Measurements from ENCODE around the gene FDX2. TPM values are rescaled to one million over a fixed set of nuclear protein-coding genes. Genes with fewer than 3 reads are reported as not detected.

Gene FDX2
- total RNA-seq, 2 donors from 2014 or later: 20.9 to 29.9 TPM

DNA sequence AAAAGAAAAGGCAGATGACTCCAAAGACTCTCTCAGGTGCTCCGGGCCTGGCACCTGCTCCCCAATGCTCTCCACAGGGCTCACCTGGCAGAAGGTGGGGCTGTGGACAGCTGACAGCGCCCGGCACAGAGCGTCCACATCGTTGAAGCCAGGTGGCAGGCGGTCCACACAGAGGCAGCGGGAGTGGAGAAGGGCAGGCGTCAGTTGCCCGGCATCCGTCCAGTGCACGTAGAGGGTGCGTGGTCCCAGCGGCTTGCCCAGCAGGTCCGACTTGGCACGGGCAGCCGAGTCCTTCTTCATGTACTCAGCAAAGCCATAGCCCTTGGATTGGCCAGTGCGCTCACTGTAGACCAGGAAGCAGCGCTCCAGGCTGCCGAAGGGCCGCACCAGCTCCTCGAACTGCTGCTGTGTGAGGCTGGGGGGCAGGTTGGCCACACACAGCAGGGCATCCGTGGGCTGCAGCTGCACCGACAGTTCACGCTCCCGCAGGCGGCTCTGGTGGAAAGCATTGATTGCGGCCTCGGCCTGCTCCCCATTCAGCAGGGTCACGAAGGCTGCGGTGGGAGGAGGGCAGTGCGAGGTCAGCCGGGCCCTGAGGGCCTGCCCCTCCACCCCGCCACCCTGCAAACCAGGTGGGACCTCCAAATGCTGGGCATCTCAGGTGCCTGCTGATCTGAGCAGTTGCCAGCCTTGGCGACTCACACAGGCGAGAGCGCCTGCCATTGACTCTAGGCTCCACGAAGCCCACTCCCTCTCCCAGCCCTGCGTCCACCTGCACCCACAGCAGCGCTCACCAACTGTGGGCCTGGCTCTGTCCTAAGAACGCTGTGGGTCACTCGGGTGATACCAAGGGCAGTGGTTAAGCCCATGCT is 13.0 kb upstream of the FDX2 start:
- H3K4me3 ChIP-seq: no peak overlapping the region
- H3K36me3 ChIP-seq: peaks cover 5 to 40% of the 10 kb centered on the region in 2 donors
- intact Hi-C loops (cut with DNase I): no loop called here
- TF ChIP-seq POLR2AphosphoS5 (IDR thresholded peaks at IDR 0.05) (no peak), POLR2A (IDR thresholded peaks at IDR 0.05) (no peak)
- TF ChIP-seq, protein P1, sequence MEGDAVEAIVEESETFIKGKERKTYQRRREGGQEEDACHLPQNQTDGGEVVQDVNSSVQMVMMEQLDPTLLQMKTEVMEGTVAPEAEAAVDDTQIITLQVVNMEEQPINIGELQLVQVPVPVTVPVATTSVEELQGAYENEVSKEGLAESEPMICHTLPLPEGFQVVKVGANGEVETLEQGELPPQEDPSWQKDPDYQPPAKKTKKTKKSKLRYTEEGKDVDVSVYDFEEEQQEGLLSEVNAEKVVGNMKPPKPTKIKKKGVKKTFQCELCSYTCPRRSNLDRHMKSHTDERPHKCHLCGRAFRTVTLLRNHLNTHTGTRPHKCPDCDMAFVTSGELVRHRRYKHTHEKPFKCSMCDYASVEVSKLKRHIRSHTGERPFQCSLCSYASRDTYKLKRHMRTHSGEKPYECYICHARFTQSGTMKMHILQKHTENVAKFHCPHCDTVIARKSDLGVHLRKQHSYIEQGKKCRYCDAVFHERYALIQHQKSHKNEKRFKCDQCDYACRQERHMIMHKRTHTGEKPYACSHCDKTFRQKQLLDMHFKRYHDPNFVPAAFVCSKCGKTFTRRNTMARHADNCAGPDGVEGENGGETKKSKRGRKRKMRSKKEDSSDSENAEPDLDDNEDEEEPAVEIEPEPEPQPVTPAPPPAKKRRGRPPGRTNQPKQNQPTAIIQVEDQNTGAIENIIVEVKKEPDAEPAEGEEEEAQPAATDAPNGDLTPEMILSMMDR (IDR thresholded peaks at IDR 0.05): no peak
- DNase-seq (ENCODE audit: low spot score): no peak
- H3K27ac ChIP-seq: no peak overlapping the region
- peaks cover 9% of the 10 kb centered on the region for H3K4me1 ChIP-seq (replicated peaks)
- H3K27me3 ChIP-seq (replicated peaks; ENCODE audit: insufficient read depth): no peaks in the 10 kb centered on the region
- WGBS: 96% methylated on average over 41 of the region's 41 CpGs
- H3K9me3 ChIP-seq: no peaks in the 10 kb centered on the region

DNA sequence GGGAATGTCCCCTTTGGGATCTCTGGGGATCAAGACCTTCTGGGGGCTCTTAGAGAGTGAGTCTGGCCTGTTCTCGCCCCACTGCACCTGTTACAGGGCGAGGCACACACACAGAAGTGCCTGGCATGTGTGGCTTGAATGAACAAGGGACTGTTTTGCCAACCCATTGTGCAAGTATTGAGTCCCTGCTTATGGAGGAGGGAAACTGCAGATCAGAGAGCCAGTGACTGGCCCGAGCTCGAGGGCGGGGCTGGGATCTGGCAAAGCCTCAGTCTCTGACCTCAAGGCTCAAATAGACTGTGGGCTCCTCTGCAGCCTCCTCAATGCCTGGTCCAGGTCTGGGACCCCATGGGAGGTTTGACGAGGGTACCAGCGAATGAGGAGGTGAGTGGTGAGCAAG is 12.0 kb upstream of the FDX2 start:
- Histone ChIP-seq H3K27ac (no peak overlapping the region), H3K27me3 (replicated peaks; ENCODE audit: insufficient read depth) (no peaks in the 10 kb centered on the region), H3K9me3 (no peaks in the 10 kb centered on the region), H3K4me1 (replicated peaks) (peaks cover 8% of the 10 kb centered on the region), H3K36me3 (peaks cover 5 to 49% of the 10 kb centered on the region in 2 donors), H3K4me3 (no peak overlapping the region)
- no peak for DNase-seq (ENCODE audit: low spot score)
- TF ChIP-seq POLR2A (IDR thresholded peaks at IDR 0.05) (no peak), POLR2AphosphoS5 (IDR thresholded peaks at IDR 0.05) (no peak)
- TF ChIP-seq, protein P1 (IDR thresholded peaks at IDR 0.05): no peak
- 93% methylated on average over 7 of the region's 7 CpGs for whole genome bisulfite sequencing
- intact Hi-C loops (cut with DNase I): no loop called here

DNA sequence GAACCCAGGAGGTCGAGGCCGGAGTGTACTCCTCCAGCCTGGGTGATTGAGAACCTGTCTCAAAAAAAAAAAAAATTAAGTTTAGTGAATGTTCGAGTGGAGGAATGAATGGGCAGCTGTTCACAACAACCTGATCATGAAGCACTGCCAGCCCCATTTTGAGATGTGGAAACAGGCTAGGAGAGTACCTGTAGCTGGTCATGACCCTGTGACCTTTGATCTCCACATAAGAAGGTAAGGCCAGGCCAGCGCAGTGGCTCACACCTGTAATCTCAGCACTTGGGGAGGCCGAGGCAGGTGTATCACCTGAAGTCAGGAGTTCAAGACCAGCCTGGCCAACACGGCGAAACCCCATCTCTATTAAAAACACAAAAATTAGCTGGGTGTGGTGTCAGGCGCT is 9.9 kb upstream of the FDX2 start:
- peaks cover 15 to 65% of the 10 kb centered on the region in 2 donors for H3K36me3 ChIP-seq

DNA sequence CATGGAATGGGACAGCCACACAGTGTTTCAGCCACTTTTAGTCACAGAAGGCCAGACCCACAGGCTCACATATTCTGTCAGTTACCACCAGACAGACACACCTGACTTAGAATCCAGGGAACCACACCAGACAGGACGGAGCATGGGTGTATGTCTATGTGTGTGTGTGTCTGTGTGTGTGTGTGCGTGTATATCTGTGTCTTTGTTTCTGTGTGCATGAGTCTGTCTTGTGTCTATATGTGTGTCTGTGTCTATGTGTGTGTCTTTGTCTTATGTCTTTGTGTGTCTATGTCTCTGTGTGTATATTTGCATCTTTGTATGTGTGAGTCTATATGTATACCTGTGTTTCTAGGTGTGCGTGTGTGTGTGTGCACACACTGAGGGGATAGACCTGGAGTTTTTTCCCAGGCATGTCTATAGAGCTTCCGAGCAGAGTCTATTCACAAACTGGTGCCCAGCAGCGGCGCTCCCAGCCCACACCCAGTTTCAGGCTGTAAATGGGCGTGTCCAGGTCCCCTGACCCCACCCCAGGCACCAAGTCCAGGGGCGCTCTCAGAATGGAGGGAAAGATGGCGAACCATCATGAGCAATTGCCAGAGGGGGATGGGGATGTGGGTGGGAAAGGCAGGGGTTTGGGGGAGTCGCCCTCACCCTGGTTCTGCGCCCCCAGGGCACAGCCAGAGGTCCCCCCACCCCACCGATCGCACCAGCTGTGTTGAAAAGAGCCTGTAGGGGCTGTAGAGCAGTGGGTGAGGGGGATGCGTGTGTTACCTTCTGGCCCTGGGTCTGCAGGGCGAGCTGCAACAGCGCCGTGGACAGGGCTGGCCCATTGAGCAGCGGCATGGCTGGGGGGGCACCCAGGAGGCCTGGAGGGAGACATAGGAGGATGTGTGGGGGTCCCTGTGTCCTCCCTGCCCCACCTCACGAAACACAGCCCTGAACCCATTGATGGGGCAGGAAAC is 6.3 kb upstream of the FDX2 start:
- no peaks in the 10 kb centered on the region for H3K4me1 ChIP-seq (replicated peaks)
- H3K36me3 ChIP-seq: peaks cover 26 to 50% of the 10 kb centered on the region in 2 donors
- H3K27ac ChIP-seq: no peak overlapping the region
- TF ChIP-seq POLR2AphosphoS5 (IDR thresholded peaks at IDR 0.05) (no peak), POLR2A (IDR thresholded peaks at IDR 0.05) (no peak)
- TF ChIP-seq, protein P1 (IDR thresholded peaks at IDR 0.05): no peak
- no peak overlapping the region for H3K4me3 ChIP-seq
- H3K27me3 ChIP-seq (replicated peaks; ENCODE audit: insufficient read depth): no peaks in the 10 kb centered on the region
- DNase-seq (ENCODE audit: low spot score): no peak
- no peaks in the 10 kb centered on the region for H3K9me3 ChIP-seq
- 94% methylated on average over 19 of the region's 19 CpGs for WGBS
- intact Hi-C loops (cut with DNase I): no loop called here

More for the DNA sequence above, 9.9 kb upstream of the FDX2 start:
- H3K9me3 ChIP-seq: no peaks in the 10 kb centered on the region
- H3K4me1 ChIP-seq (replicated peaks): no peaks in the 10 kb centered on the region
- H3K27ac ChIP-seq: no peak overlapping the region
- no peak overlapping the region for H3K4me3 ChIP-seq
- no peaks in the 10 kb centered on the region for H3K27me3 ChIP-seq (replicated peaks; ENCODE audit: insufficient read depth)
- WGBS: 94% methylated on average over 8 of the region's 8 CpGs
- DNase-seq (ENCODE audit: low spot score): no peak
- intact Hi-C loops (cut with DNase I): no loop called here
- TF ChIP-seq POLR2A (IDR thresholded peaks at IDR 0.05) (no peak), POLR2AphosphoS5 (IDR thresholded peaks at IDR 0.05) (no peak)
- TF ChIP-seq, protein P1 (IDR thresholded peaks at IDR 0.05): no peak

All from prostate gland (tissue), 2 donors.